Measurements from ENCODE around the gene SAG. TPM values are rescaled to one million over a fixed set of nuclear protein-coding genes. Genes with fewer than 3 reads are reported as not detected.

The SAG gene
- total and polyA plus RNA-seq, 10 of the 15 experiments (the other 5 are each of a cell fraction or from before 2014, with no cell fraction given) = 0.06 to 0.47 TPM; not detected in 8

DNA sequence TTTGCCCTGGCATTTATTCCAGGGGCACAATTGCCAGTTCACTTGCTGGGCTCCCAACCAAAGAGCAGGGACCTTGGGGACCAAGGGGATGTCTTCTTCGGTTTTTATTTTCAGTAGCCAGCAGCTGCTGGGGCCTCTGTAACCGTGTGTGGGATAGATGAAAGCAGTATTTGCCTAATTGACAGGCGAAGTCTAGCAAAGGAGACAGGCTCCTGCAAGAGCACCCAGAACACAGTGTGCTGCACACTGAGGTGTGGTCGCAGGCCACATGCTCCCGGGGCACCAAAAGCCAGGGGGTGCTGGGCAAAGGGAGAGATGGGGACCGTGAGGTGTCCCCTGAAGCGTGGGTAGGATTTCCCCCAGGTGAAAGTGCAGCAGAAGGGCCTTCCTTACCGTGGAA is 5.3 kb downstream of the SAG start:
- DNase-seq (ENCODE audit: low read depth, low spot score) (no peak), FAIRE-seq (no peak), ATAC-seq (peak; percentile 62)
- TF ChIP-seq, protein P1, sequence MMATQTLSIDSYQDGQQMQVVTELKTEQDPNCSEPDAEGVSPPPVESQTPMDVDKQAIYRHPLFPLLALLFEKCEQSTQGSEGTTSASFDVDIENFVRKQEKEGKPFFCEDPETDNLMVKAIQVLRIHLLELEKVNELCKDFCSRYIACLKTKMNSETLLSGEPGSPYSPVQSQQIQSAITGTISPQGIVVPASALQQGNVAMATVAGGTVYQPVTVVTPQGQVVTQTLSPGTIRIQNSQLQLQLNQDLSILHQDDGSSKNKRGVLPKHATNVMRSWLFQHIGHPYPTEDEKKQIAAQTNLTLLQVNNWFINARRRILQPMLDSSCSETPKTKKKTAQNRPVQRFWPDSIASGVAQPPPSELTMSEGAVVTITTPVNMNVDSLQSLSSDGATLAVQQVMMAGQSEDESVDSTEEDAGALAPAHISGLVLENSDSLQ (IDR thresholded peaks at IDR 0.05) = peak; percentile 58
- no peak for TF ChIP-seq BCL11A (IDR thresholded peaks at IDR 0.05; ENCODE audit: low read depth, low read length)
- ChIA-PET CTCF (no interaction called here), POLR2A (no interaction called here), SMC1A (ENCODE audit: uncharacterized antibody, unreplicated experiment) (no interaction called here), RAD21 (ENCODE audit: unreplicated experiment) (interaction anchor here (0.6 kb wide), 1 partner anchor 10 kb away, joined by 3 read pairs; no protein-coding TSS in a partner anchor)
- peaks cover 15% of the 10 kb centered on the region for H3K4me1 ChIP-seq (ENCODE audit: control insufficient read depth, insufficient read depth, low read length)
- peak overlapping the region; percentile 60; the same call in 1 of the 2 replicates for H3K4me2 ChIP-seq (ENCODE audit: control insufficient read depth, insufficient read depth)
- H3K4me3 ChIP-seq = no peak overlapping the region
- no peaks in the 10 kb centered on the region for H3K79me2 ChIP-seq (ENCODE audit: control insufficient read depth, insufficient read depth, low read length)
- H3K9me3 ChIP-seq (replicated peaks; ENCODE audit: control insufficient read depth, insufficient read depth, low read length) = no peaks in the 10 kb centered on the region
- H4K20me1 ChIP-seq (ENCODE audit: control insufficient read depth, insufficient read depth) = no peaks in the 10 kb centered on the region
- 4% methylated on average over 8 of the region's 8 CpGs for WGBS (ENCODE audit: insufficient coverage, insufficient replicate concordance, low lambda C conversion rate, missing lambda C conversion rate)
- H3K27ac ChIP-seq (ENCODE audit: control insufficient read depth, insufficient read depth) = no peak overlapping the region
- no peaks in the 10 kb centered on the region for H3K36me3 ChIP-seq (ENCODE audit: control insufficient read depth in 2 of 2, insufficient read depth in 2 of 2, low read length in 1 of 2)
- intact Hi-C loops (cut with micrococcal nuclease; ENCODE audit: unreplicated experiment) = loop anchor here (10.0 kb wide), 1 partner anchor 132 kb away; no protein-coding TSS in a partner anchor
- H2AFZ ChIP-seq (ENCODE audit: control insufficient read depth, low read depth, low read length) = no peak overlapping the region; the same call in 1 of the 2 replicates
- H3K27me3 ChIP-seq (replicated peaks in 1 of 2; ENCODE audit: control insufficient read depth in 2 of 2, insufficient read depth in 2 of 2, low read length in 1 of 2) = no peaks in the 10 kb centered on the region
- in situ Hi-C loops (cut with MboI) = no loop called here
- no peak overlapping the region for H3K9ac ChIP-seq (ENCODE audit: control insufficient read depth, insufficient read depth, low read length)
- no TSS peak for BruUV-seq (replicated peaks)

DNA sequence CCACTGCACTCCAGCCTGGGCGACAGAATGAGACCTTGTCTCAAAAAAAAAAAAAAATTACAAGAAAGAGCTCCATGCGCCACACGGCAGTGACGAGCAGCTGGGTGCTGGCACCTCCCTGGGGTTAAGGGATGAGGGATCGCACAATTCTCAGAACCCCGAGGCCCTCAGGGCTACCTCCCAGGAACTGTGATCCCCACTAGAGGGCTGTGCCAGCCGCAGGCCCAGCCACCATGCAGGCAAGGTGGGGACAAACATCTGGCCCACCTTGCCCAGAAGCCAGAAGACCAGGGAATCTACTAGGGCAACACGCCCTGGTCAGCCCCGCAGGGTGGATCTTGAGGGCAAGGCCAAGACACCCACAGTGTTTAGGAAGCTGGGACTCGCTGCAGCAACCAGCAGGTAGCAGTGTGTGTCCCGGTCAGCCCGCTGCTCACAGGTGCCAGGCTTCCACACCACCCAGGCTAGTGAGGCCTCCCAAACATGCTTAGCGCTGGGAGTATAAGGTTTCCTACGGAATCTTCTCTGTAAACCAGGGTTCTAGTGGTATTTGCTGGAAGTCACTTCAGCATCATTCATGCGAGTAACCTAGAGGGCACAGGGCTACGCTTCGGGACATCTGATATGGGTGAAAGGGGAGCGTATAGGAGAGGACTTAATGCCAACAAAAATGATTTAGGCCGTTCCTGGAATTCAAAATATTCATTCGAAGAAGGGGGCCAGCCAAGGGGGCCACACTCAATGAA is 6.7 kb downstream of the SAG start:
- Histone ChIP-seq H3K27me3 (replicated peaks in 1 of 2; ENCODE audit: control insufficient read depth in 2 of 2, insufficient read depth in 2 of 2, low read length in 1 of 2) (0 out of 4 replicates have a peak, but pooled peaks cover 0 to 2% of the 10 kb centered on the region in 2 experiments), H3K36me3 (ENCODE audit: control insufficient read depth in 2 of 2, insufficient read depth in 2 of 2, low read length in 1 of 2) (no peaks in the 10 kb centered on the region), H3K4me1 (ENCODE audit: control insufficient read depth, insufficient read depth, low read length) (peaks cover 15% of the 10 kb centered on the region), H3K9ac (ENCODE audit: control insufficient read depth, insufficient read depth, low read length) (no peak overlapping the region), H2AFZ (ENCODE audit: control insufficient read depth, low read depth, low read length) (no peak overlapping the region), H3K4me2 (ENCODE audit: control insufficient read depth, insufficient read depth) (no peak overlapping the region), H3K4me3 (no peak overlapping the region), H3K27ac (ENCODE audit: control insufficient read depth, insufficient read depth) (no peak overlapping the region), H3K9me3 (replicated peaks; ENCODE audit: control insufficient read depth, insufficient read depth, low read length) (no peaks in the 10 kb centered on the region), H3K79me2 (ENCODE audit: control insufficient read depth, insufficient read depth, low read length) (no peaks in the 10 kb centered on the region), H4K20me1 (ENCODE audit: control insufficient read depth, insufficient read depth) (no peaks in the 10 kb centered on the region)
- no peak for FAIRE-seq
- intact Hi-C loops (cut with micrococcal nuclease; ENCODE audit: unreplicated experiment) = loop anchor here (10.0 kb wide), 1 partner anchor 130 kb away; no protein-coding TSS in a partner anchor
- DNase-seq (ENCODE audit: low read depth, low spot score) = no peak
- in situ Hi-C loops (cut with MboI) = no loop called here
- ChIA-PET POLR2A (no interaction called here), SMC1A (ENCODE audit: uncharacterized antibody, unreplicated experiment) (no interaction called here), CTCF (interaction anchor here (1.0 kb wide), 1 partner anchor 129 kb away, joined by 6 read pairs; no protein-coding TSS in a partner anchor), RAD21 (ENCODE audit: unreplicated experiment) (no interaction called here)
- WGBS (ENCODE audit: insufficient coverage, insufficient replicate concordance, low lambda C conversion rate, missing lambda C conversion rate) = 86% methylated on average over 20 of the region's 20 CpGs
- no peak for ATAC-seq
- no TSS peak for BruUV-seq (replicated peaks)
- TF ChIP-seq, protein P2, sequence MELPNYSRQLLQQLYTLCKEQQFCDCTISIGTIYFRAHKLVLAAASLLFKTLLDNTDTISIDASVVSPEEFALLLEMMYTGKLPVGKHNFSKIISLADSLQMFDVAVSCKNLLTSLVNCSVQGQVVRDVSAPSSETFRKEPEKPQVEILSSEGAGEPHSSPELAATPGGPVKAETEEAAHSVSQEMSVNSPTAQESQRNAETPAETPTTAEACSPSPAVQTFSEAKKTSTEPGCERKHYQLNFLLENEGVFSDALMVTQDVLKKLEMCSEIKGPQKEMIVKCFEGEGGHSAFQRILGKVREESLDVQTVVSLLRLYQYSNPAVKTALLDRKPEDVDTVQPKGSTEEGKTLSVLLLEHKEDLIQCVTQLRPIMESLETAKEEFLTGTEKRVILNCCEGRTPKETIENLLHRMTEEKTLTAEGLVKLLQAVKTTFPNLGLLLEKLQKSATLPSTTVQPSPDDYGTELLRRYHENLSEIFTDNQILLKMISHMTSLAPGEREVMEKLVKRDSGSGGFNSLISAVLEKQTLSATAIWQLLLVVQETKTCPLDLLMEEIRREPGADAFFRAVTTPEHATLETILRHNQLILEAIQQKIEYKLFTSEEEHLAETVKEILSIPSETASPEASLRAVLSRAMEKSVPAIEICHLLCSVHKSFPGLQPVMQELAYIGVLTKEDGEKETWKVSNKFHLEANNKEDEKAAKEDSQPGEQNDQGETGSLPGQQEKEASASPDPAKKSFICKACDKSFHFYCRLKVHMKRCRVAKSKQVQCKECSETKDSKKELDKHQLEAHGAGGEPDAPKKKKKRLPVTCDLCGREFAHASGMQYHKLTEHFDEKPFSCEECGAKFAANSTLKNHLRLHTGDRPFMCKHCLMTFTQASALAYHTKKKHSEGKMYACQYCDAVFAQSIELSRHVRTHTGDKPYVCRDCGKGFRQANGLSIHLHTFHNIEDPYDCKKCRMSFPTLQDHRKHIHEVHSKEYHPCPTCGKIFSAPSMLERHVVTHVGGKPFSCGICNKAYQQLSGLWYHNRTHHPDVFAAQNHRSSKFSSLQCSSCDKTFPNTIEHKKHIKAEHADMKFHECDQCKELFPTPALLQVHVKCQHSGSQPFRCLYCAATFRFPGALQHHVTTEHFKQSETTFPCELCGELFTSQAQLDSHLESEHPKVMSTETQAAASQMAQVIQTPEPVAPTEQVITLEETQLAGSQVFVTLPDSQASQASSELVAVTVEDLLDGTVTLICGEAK (IDR thresholded peaks at IDR 0.05; ENCODE audit: borderline replicate concordance) = no peak
- TF ChIP-seq, protein P3, sequence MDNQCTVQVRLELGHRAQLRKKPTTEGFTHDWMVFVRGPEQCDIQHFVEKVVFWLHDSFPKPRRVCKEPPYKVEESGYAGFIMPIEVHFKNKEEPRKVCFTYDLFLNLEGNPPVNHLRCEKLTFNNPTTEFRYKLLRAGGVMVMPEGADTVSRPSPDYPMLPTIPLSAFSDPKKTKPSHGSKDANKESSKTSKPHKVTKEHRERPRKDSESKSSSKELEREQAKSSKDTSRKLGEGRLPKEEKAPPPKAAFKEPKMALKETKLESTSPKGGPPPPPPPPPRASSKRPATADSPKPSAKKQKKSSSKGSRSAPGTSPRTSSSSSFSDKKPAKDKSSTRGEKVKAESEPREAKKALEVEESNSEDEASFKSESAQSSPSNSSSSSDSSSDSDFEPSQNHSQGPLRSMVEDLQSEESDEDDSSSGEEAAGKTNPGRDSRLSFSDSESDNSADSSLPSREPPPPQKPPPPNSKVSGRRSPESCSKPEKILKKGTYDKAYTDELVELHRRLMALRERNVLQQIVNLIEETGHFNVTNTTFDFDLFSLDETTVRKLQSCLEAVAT (IDR thresholded peaks at IDR 0.05) = no peak
- TF ChIP-seq SUZ12 (IDR thresholded peaks at IDR 0.05; ENCODE audit: unreplicated experiment) (no peak), RAD51 (IDR thresholded peaks at IDR 0.05) (no peak), KLF5 (IDR thresholded peaks at IDR 0.05; ENCODE audit: partially characterized antibody) (no peak)
